ENCODE data around the gene INTS7. TPM values are rescaled to one million over a fixed set of nuclear protein-coding genes. Genes with fewer than 3 reads are reported as not detected.

Gene INTS7
- polyA plus RNA-seq, 3 donors, result 6.1 to 10.7 (median 7.6) TPM

DNA sequence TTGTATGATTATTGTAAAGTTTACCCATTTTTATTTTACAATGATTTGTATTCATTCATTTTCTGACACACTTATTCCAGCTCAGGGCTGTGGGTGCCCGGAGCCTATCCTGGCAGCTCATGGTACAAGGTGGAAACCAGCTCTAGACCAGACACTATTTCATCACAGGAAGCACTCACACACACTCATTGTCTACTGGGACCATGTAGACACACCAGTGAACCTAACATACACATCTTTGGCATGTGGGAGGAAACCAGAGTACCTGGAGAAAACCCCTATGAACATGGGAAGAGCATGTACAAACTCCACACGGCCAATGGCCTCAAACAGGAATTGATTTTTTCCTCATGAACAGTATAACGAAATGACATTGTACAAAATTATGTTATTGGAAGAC lies 2.5 kb upstream of the INTS7 start:
- WGBS (ENCODE audit: insufficient coverage), result 83% methylated on average over 1 of the region's 3 CpGs
- H3K4me2 ChIP-seq (replicated peaks; ENCODE audit: extremely low read depth, low read length, poor library complexity, severe bottlenecking), result no peak overlapping the region

DNA sequence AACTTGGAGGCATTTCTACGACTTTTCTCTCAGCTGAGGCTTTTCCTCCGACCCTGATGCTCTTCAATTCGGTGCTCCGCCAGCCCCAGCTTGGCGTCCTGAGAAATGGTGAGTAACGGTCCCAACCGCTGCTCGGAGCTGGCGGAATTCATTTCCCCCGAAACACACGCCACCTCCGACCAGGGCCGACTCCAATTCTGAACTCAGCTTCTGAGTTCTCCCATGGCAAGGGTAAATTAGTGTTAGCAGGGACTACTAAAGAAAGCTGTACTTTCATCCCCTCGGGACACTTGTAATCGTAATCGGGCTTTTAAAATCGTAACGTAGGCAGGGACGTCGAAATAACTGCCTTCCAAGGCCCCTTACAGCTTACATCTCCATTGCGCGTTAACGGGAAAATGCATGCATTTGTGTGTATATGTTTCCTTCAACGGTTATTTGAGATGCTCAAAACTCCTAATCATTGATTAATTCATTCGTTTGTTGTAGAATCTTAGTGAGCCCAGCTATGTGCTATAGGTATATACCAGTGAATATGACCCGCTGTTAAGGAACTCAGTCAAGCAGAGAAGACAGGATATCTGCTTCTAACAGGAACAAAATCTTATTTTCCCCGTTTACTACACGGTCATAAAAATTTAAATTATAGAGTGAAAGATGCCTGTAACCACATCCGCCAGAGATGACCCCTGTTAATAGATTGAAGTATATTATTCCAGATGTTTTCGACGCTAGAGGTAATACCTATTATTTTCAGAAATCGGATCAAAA lies 663 bp upstream of the INTS7 start:
- H3K4me2 ChIP-seq (replicated peaks; ENCODE audit: extremely low read depth, low read length, poor library complexity, severe bottlenecking), result peak overlapping the region; percentile 91
- H2AFZ ChIP-seq (ENCODE audit: insufficient read depth, low read depth, low read length, poor library complexity, severe bottlenecking), result peak overlapping the region; percentile 98
- H3K9ac ChIP-seq (ENCODE audit: insufficient read depth, low read length, poor library complexity, severe bottlenecking), result peak overlapping the region; percentile 64
- TF ChIP-seq, protein P1, sequence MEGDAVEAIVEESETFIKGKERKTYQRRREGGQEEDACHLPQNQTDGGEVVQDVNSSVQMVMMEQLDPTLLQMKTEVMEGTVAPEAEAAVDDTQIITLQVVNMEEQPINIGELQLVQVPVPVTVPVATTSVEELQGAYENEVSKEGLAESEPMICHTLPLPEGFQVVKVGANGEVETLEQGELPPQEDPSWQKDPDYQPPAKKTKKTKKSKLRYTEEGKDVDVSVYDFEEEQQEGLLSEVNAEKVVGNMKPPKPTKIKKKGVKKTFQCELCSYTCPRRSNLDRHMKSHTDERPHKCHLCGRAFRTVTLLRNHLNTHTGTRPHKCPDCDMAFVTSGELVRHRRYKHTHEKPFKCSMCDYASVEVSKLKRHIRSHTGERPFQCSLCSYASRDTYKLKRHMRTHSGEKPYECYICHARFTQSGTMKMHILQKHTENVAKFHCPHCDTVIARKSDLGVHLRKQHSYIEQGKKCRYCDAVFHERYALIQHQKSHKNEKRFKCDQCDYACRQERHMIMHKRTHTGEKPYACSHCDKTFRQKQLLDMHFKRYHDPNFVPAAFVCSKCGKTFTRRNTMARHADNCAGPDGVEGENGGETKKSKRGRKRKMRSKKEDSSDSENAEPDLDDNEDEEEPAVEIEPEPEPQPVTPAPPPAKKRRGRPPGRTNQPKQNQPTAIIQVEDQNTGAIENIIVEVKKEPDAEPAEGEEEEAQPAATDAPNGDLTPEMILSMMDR (IDR thresholded peaks at IDR 0.05), result no peak
- H3K79me2 ChIP-seq (ENCODE audit: insufficient read depth, low read length), result peaks cover 91% of the 10 kb centered on the region
- intact Hi-C loops (cut with micrococcal nuclease), result loop anchor here in 1 of 2 donors (10.0 kb wide), 1 partner anchor 351 kb away; no protein-coding TSS in a partner anchor
- Mint-ChIP-seq H3K36me3 (peaks cover 5 to 8% of the 10 kb centered on the region in 2 donors), H3K27ac (peak overlapping the region; percentile 94 to 98 (median 98)), H3K4me3 (peak overlapping the region; percentile 98 to 99), H3K27me3 (ENCODE audit: low read depth in 3 of 3) (no peaks in the 10 kb centered on the region), H3K9me3 (no peaks in the 10 kb centered on the region), H3K4me1 (peaks cover 57% of the 10 kb centered on the region)
- no peak for DNase-seq
- no peaks in the 10 kb centered on the region for H3K9me3 ChIP-seq (replicated peaks in 1 of 2; ENCODE audit: control insufficient read depth in 1 of 2, insufficient read depth in 1 of 2, low read length in 2 of 2)
- H3K4me1 ChIP-seq (ENCODE audit: control insufficient read depth in 1 of 2, insufficient read depth in 2 of 2, low read length in 2 of 2), result peaks cover 22 to 45% of the 10 kb centered on the region in 2 donors
- WGBS (ENCODE audit: insufficient coverage), result 0% methylated on average over 8 of the region's 32 CpGs
- H3K27ac ChIP-seq (ENCODE audit: low read depth in 1 of 2, low read length in 2 of 2), result peak overlapping the region; percentile 74 to 82
- H4K20me1 ChIP-seq (ENCODE audit: insufficient read depth, low read length), result no peaks in the 10 kb centered on the region
- H3K27me3 ChIP-seq (ENCODE audit: control insufficient read depth in 2 of 2, insufficient read depth in 2 of 2, low read length in 2 of 2), result no peaks in the 10 kb centered on the region
- H3K36me3 ChIP-seq (replicated peaks in 1 of 2; ENCODE audit: control insufficient read depth in 1 of 2, insufficient read depth in 2 of 2, low read length in 2 of 2), result no peaks in the 10 kb centered on the region
- H3K4me3 ChIP-seq (replicated peaks in 1 of 3; ENCODE audit: low read depth in 2 of 3, low read length in 3 of 3), result peak overlapping the region; percentile 88 to 97 (median 91)

More for the DNA sequence above, 2.5 kb upstream of the INTS7 start:
- Mint-ChIP-seq H3K9me3 (no peaks in the 10 kb centered on the region), H3K36me3 (peaks cover 3 to 8% of the 10 kb centered on the region in 2 donors), H3K4me1 (peaks cover 44% of the 10 kb centered on the region), H3K27ac (peak overlapping the region in 2 of 7 donors; percentile 38 to 83), H3K4me3 (no peak overlapping the region), H3K27me3 (ENCODE audit: low read depth in 3 of 3) (no peaks in the 10 kb centered on the region)
- Histone ChIP-seq H2AFZ (ENCODE audit: insufficient read depth, low read depth, low read length, poor library complexity, severe bottlenecking) (peak overlapping the region; percentile 38), H3K9me3 (replicated peaks in 1 of 2; ENCODE audit: control insufficient read depth in 1 of 2, insufficient read depth in 1 of 2, low read length in 2 of 2) (no peaks in the 10 kb centered on the region), H4K20me1 (ENCODE audit: insufficient read depth, low read length) (no peaks in the 10 kb centered on the region), H3K27me3 (ENCODE audit: control insufficient read depth in 2 of 2, insufficient read depth in 2 of 2, low read length in 2 of 2) (no peaks in the 10 kb centered on the region), H3K4me3 (replicated peaks in 1 of 3; ENCODE audit: low read depth in 2 of 3, low read length in 3 of 3) (no peak overlapping the region), H3K4me1 (ENCODE audit: control insufficient read depth in 1 of 2, insufficient read depth in 2 of 2, low read length in 2 of 2) (peaks cover 18 to 40% of the 10 kb centered on the region in 2 donors), H3K9ac (ENCODE audit: insufficient read depth, low read length, poor library complexity, severe bottlenecking) (no peak overlapping the region), H3K79me2 (ENCODE audit: insufficient read depth, low read length) (peaks cover 92% of the 10 kb centered on the region), H3K27ac (ENCODE audit: low read depth in 1 of 2, low read length in 2 of 2) (peak overlapping the region in 1 of 2 donors; percentile 15), H3K36me3 (replicated peaks in 1 of 2; ENCODE audit: control insufficient read depth in 1 of 2, insufficient read depth in 2 of 2, low read length in 2 of 2) (no peaks in the 10 kb centered on the region)
- TF ChIP-seq, protein P1 (IDR thresholded peaks at IDR 0.05), result no peak
- intact Hi-C loops (cut with micrococcal nuclease), result loop anchor here in 1 of 2 donors (10.0 kb wide), 1 partner anchor 353 kb away; no protein-coding TSS in a partner anchor
- no peak for DNase-seq

All from CD14-positive monocyte (primary cell).